Measurements from ENCODE around the gene TPM4.
"Not testable (repeated sequence)": the region's sequence is repeated elsewhere in the genome, so short reads cannot be mapped to it uniquely, and the experiment has no call there.

The TPM4 gene

DNA sequence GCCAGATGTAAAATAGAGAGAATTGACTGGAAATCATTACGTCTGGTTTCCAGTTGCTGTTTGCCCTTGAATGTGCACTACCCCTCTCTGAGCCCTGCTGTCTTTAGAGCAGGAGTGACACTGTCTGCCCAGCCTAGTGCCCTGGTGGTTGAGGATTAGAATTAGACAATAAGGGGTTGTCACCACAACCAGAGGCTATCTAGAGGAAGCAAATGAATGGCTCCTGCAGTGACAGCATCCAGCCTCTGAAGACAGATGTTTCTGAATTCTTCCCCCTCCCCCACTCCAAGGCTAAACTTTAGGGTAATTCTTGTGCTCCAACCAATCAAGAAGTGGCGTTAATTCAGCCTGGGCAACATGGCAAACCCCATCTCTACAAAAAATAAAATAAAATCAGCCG, 37.4 kb downstream of the TPM4 start:
- no peak for DNase-seq (ENCODE audit: low read depth, low spot score)
- H3K4me3 ChIP-seq (ENCODE audit: low read depth, low read length): no peak overlapping the region
- TF ChIP-seq, protein P1, sequence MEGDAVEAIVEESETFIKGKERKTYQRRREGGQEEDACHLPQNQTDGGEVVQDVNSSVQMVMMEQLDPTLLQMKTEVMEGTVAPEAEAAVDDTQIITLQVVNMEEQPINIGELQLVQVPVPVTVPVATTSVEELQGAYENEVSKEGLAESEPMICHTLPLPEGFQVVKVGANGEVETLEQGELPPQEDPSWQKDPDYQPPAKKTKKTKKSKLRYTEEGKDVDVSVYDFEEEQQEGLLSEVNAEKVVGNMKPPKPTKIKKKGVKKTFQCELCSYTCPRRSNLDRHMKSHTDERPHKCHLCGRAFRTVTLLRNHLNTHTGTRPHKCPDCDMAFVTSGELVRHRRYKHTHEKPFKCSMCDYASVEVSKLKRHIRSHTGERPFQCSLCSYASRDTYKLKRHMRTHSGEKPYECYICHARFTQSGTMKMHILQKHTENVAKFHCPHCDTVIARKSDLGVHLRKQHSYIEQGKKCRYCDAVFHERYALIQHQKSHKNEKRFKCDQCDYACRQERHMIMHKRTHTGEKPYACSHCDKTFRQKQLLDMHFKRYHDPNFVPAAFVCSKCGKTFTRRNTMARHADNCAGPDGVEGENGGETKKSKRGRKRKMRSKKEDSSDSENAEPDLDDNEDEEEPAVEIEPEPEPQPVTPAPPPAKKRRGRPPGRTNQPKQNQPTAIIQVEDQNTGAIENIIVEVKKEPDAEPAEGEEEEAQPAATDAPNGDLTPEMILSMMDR (IDR thresholded peaks at IDR 0.05; ENCODE audit: low read depth, low read length): no peak
- in situ Hi-C loops (cut with HindIII; ENCODE audit: low sequenced_read_pairs): no loop called here

DNA sequence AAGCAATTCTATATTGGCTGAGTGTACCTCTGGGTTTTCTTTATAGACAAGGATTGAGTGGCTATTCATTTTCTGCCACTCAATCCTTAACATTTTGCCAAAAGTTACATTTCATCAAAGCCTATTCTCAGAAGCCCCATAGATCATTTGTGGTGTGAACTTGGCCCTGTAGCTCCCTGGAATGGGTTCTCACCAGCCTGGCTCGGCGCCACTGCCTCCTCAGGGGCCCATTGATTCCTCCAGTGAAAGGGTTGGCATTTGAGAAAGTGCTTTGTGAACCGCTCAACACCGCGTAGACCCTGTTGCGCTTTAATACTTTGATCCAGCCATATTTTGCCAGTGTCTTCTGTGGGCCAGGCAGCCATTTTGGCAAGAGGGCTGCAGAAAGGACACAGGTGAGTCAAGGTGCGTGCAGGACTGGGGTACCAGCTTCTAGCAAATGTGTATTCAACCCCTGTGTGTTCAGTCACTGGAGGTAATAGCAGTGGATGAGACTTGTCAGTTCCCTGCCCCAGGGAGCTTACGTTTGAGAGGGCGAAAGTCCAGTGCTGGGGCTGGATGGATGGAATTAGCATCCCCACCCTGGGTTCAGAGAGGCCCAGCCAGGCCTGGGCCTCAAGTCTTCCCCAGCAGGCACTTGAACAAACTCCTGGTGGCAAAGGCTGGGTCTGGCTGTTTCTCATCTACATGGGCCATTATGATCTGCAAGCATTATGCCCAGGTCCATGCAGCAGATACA, 39.2 kb downstream of the TPM4 start:
- TF ChIP-seq, protein P1 (IDR thresholded peaks at IDR 0.05; ENCODE audit: low read depth, low read length): no peak
- H3K4me3 ChIP-seq (ENCODE audit: low read depth, low read length): no peak overlapping the region
- in situ Hi-C loops (cut with HindIII; ENCODE audit: low sequenced_read_pairs): no loop called here
- DNase-seq (ENCODE audit: low read depth, low spot score): no peak

DNA sequence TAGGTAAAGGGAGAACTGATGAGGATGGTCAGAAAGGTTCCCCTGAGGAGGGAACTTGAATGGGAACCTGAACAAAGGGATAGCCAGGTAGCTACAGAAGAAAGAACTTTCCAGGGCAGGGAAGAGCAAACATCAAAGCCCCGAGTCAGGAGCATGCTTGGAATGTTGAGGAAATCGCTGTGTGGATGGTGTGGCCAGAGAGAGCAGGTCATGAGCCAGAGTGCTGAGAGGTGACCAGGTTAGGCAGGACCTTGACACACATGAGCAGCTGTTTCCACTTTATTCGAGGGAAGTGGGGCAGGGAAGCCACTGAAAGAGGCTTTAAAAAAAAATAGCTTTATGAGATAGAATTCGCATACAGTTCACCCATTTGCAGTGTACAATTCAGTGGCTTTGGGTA, 39.8 kb downstream of the TPM4 start:
- TF ChIP-seq, protein P1 (IDR thresholded peaks at IDR 0.05; ENCODE audit: low read depth, low read length): no peak
- no peak for DNase-seq (ENCODE audit: low read depth, low spot score)
- in situ Hi-C loops (cut with HindIII; ENCODE audit: low sequenced_read_pairs): no loop called here
- H3K4me3 ChIP-seq (ENCODE audit: low read depth, low read length): no peak overlapping the region

DNA sequence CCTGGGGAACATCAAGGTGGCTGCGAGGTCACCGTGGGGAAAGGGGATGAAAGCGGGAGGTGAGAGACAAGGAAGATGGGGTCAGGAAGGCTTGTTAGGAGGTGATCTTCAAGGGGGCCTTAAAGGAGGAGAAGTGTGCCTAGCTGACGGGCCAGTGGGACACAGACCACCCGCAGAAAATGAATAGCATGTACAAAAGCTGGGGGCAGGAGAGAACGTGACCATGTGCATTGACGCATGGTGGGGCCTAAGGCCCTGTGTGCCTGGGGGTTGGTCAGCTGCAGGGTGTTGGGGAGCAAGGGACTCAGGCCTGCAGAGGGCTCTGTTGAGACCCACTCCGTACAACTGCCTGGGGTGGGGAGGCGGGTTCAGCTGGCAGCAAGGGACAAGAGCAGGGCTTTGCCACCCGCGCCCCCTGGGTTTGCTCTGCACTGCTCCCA, 41.3 kb downstream of the TPM4 start:
- TF ChIP-seq, protein P1 (IDR thresholded peaks at IDR 0.05; ENCODE audit: low read depth, low read length): peak; percentile 12
- DNase-seq (ENCODE audit: low read depth, low spot score): no peak
- H3K4me3 ChIP-seq (ENCODE audit: low read depth, low read length): no peak overlapping the region
- in situ Hi-C loops (cut with HindIII; ENCODE audit: low sequenced_read_pairs): no loop called here

DNA sequence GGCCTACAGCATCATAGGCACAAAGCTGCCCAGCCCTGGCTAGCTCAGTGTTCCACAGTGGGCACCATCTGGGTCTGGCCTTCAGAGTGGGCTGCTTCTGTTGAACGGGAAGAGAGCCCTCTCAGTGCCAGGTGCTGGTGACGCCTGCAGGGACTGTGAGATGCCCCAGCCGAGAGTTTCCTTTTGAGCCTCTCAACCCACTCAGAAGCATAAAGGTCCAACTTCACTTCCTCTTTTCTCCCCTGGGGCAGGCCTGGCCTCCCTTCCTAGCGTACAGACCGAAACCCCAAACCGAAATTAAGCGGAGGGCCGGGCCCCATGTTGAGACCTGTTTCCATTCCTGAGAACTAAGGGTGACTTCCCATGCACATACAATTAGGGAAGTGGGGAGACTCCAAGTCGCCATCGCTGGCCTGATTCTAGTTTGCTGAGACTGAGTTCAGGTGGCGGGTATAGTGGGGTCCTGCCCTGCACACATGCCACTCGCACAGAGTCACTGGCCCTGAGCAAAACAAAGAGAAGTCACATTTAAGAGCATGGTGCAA, 42.3 kb downstream of the TPM4 start:
- DNase-seq (ENCODE audit: low read depth, low spot score): no peak
- no peak overlapping the region for H3K4me3 ChIP-seq (ENCODE audit: low read depth, low read length)
- TF ChIP-seq, protein P1 (IDR thresholded peaks at IDR 0.05; ENCODE audit: low read depth, low read length): no peak
- in situ Hi-C loops (cut with HindIII; ENCODE audit: low sequenced_read_pairs): no loop called here

DNA sequence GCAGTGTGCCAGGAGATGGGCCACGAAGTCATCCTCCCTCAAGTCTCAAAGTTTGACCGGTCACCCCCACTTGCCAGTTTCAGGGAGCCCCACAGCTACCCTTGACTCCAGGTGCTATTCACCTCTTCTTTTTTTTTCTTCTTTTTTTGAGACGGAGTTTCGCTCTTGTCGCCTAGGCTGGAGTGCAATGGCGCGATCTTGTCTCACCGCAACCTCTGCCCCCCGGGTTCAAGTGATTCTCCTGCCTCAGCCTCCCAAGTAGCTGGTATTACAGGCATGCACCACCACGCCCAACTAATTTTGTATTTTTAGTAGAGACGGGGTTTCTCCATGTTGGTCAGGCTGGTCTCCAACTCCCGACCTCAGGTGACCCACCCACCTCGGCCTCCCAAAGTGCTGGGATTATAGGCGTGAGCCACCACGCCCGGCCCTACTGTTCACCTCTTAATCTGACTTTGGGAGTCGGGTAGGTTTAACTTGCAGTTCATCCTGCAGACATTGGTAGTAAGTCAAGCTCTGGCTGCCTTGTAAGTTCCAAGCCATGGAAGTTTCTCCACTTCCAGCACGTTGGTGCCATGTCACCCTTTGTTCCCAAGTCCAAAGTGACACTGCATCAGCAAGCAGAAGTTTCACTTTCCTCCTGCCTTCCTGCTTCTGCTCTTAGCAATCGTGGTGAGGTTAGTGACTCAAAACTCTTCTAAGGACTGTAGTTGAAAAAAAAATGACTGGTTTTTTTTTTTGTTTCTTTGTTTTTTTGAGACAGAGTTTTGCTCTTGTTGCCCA, 43.0 kb downstream of the TPM4 start:
- DNase-seq (ENCODE audit: low read depth, low spot score); in situ Hi-C loops (cut with HindIII; ENCODE audit: low sequenced_read_pairs); H3K4me3 ChIP-seq (ENCODE audit: low read depth, low read length): not testable (repeated sequence)

DNA sequence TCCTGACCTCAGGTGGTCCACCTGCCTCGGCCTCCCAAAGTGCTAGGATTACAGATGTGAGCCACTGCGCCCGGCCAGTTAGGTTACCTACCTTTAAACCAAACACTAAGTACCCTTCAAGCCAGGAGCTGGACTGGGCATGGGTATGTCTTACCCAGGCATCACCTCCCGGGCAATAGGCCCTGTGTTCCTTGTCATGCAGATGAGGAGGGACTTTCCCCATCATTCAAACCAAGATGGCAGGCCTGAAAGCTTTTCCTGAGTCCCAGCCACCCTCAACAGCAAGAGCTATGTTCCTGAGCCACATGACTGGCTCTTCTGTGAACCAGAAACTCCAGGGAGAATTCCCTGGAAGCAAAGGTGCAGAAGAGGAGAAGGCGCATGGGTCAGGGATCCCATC, 44.8 kb downstream of the TPM4 start:
- no peak overlapping the region for H3K4me3 ChIP-seq (ENCODE audit: low read depth, low read length)
- TF ChIP-seq, protein P1 (IDR thresholded peaks at IDR 0.05; ENCODE audit: low read depth, low read length): no peak
- in situ Hi-C loops (cut with HindIII; ENCODE audit: low sequenced_read_pairs): no loop called here
- no peak for DNase-seq (ENCODE audit: low read depth, low spot score)

All from astrocyte of the spinal cord (primary cell).